GM23338 (cell line): Measurements from ENCODE around the gene ZNF841. TPM values are rescaled to one million over a fixed set of nuclear protein-coding genes. Genes with fewer than 3 reads are reported as not detected.

Source experiments
- ATAC-seq: fragments of 200-7000 bp; cut with Tn5 transposase; 3 replicates; pipeline ENCODE4 v1.9.1; 2020
- DNase-seq: peaks from one replicate; pipeline ENCODE4 v3.0.0-alpha.2; 2015; ENCODE audit warnings: low spot score
- H2AFZ ChIP-seq: fragments of 200-600 bp; sonication (generic); 2 replicates; pipeline ENCODE4 v1.8.0; 2016; ENCODE audit warnings: antibody characterized with exemption, mild to moderate bottlenecking, moderate library complexity
- H3F3A ChIP-seq: fragments of 200-600 bp; sonication (generic); replicated peaks from 2 replicates; pipeline ENCODE4 v1.8.0; 2017; ENCODE audit warnings: antibody characterized with exemption, mixed run types, low read depth
- H3K27ac ChIP-seq: fragments of 200-600 bp; sonication (generic); 2 replicates; pipeline ENCODE4 v1.6.1; 2016; ENCODE audit warnings: low read depth
- H3K27me3 ChIP-seq: fragments of 200-600 bp; sonication (generic); 2 replicates; pipeline ENCODE4 v1.8.0; 2016; ENCODE audit warnings: mild to moderate bottlenecking, mixed run types, moderate library complexity; ENCODE audit not compliant: insufficient read depth
- H3K36me3 ChIP-seq: fragments of 200-600 bp; sonication (generic); 2 replicates; pipeline ENCODE4 v1.8.0; 2016; ENCODE audit warnings: mild to moderate bottlenecking; ENCODE audit not compliant: insufficient read depth
- H3K4me1 ChIP-seq: fragments of 200-600 bp; sonication (generic); 2 replicates; pipeline ENCODE4 v1.8.0; 2016; ENCODE audit warnings: mild to moderate bottlenecking, moderate library complexity; ENCODE audit not compliant: insufficient read depth
- H3K4me2 ChIP-seq: fragments of 200-600 bp; sonication (generic); 2 replicates; pipeline ENCODE4 v1.7.1; 2017; ENCODE audit warnings: mixed run types
- H3K4me3 ChIP-seq: fragments of 200-600 bp; sonication (generic); 2 replicates; pipeline ENCODE4 v1.6.1; 2016; ENCODE audit warnings: mixed run types
- H3K79me2 ChIP-seq: fragments of 200-600 bp; sonication (generic); replicated peaks from 2 replicates; pipeline ENCODE4 v1.8.0; 2017; ENCODE audit warnings: mild to moderate bottlenecking; ENCODE audit not compliant: insufficient read depth
- H3K9me2 ChIP-seq: fragments of 200-600 bp; sonication (generic); 2 replicates; pipeline ENCODE4 v1.8.0; 2017; ENCODE audit not compliant: insufficient read depth
- H4K20me1 ChIP-seq: fragments of 200-600 bp; sonication (generic); replicated peaks from 2 replicates; pipeline ENCODE4 v1.8.0; 2017; ENCODE audit warnings: mild to moderate bottlenecking; ENCODE audit not compliant: insufficient read depth
- H3K27ac Mint-ChIP-seq: 2 replicates; pipeline ENCODE4 v1.8.0; 2020; ENCODE audit warnings: inconsistent platforms, mild to moderate bottlenecking, moderate library complexity, mixed read lengths
- H3K27me3 Mint-ChIP-seq: 3 replicates; pipeline ENCODE4 v1.8.0; 2022; ENCODE audit warnings: low read depth, mild to moderate bottlenecking, moderate library complexity, mixed read lengths, inconsistent platforms; ENCODE audit not compliant: insufficient read depth, poor library complexity
- H3K36me3 Mint-ChIP-seq: 3 replicates; pipeline ENCODE4 v1.8.0; 2021; ENCODE audit warnings: low read depth, mild to moderate bottlenecking, inconsistent platforms, moderate library complexity, mixed read lengths
- H3K4me1 Mint-ChIP-seq: 3 replicates; pipeline ENCODE4 v1.8.0; 2020; ENCODE audit warnings: mild to moderate bottlenecking, inconsistent platforms, mixed read lengths
- H3K4me3 Mint-ChIP-seq: 3 replicates; pipeline ENCODE4 v1.8.0; 2021; ENCODE audit warnings: moderate library complexity, mild to moderate bottlenecking, inconsistent platforms, mixed read lengths
- H3K9me3 Mint-ChIP-seq: 3 replicates; pipeline ENCODE4 v1.8.0; 2020; ENCODE audit warnings: moderate library complexity, mild to moderate bottlenecking, inconsistent platforms, mixed read lengths
- CREB1 ChIP-seq: fragments of 250-450 bp; sonication (Bioruptor Pico); IDR thresholded peaks from 2 replicates; pipeline ENCODE4 v1.5.0; 2020; ENCODE audit warnings: low read depth, mild to moderate bottlenecking, moderate library complexity
- CTCF ChIP-seq, 2 experiments: fragments of 200-600 bp in 1 of 2; sonication (generic) in 1 of 2; conservative IDR thresholded peaks; 2 replicates each; pipeline versions ENCODE4 v1.5.1 to v1.6.1; 2016 to 2017; ENCODE audit warnings: antibody characterized with exemption in 2 of 2, low read depth in 2 of 2, mild to moderate bottlenecking in 2 of 2, moderate library complexity in 1 of 2
- ETS1 ChIP-seq: IDR thresholded peaks from 2 replicates; pipeline ENCODE4 v1.6.1; 2016; ENCODE audit warnings: antibody characterized with exemption
- EZH2 ChIP-seq: fragments of 200-600 bp; sonication (generic); IDR thresholded peaks from one replicate; pipeline ENCODE4 v1.8.0; 2017; ENCODE audit warnings: antibody characterized with exemption, mild to moderate bottlenecking, low read depth; ENCODE audit not compliant: unreplicated experiment
- EZH2phosphoT487 ChIP-seq: fragments of 200-600 bp; sonication (generic); IDR thresholded peaks from one replicate; pipeline ENCODE4 v1.8.1; 2018; ENCODE audit warnings: antibody characterized with exemption; ENCODE audit not compliant: unreplicated experiment
- JUNB ChIP-seq: IDR thresholded peaks from one replicate; pipeline ENCODE4 v1.6.1; 2016; ENCODE audit warnings: antibody characterized with exemption; ENCODE audit not compliant: unreplicated experiment
- POLR2AphosphoS5 ChIP-seq: IDR thresholded peaks from 2 replicates; pipeline ENCODE4 v1.6.1; 2016; ENCODE audit warnings: antibody characterized with exemption, low read depth
- REST ChIP-seq: IDR thresholded peaks from one replicate; pipeline ENCODE4 v1.6.1; 2018; ENCODE audit warnings: antibody characterized with exemption; ENCODE audit not compliant: unreplicated experiment
- STAT1 ChIP-seq: IDR thresholded peaks from one replicate; pipeline ENCODE4 v1.6.1; 2016; ENCODE audit warnings: antibody characterized with exemption; ENCODE audit not compliant: unreplicated experiment
- ZNF114 ChIP-seq: fragments of 250-450 bp; sonication (Bioruptor Pico); IDR thresholded peaks from 2 replicates; pipeline ENCODE4 v1.5.0; 2020; ENCODE audit warnings: mild to moderate bottlenecking, moderate library complexity
- ZNF331 ChIP-seq: fragments of 250-450 bp; sonication (Bioruptor Pico); IDR thresholded peaks from 2 replicates; pipeline ENCODE4 v1.5.0; 2020; ENCODE audit warnings: low read depth, mild to moderate bottlenecking, moderate library complexity
- polyA plus RNA-seq: library from polyadenylated mRNA; unstranded; fragments of >200 nt; fragmentation: Nextera tagmentation; extraction: Ambion mirVana; gene quantifications from 2 replicates; pipeline ENCODE4 v1.2.1, GENCODE V29; 2016
- total RNA-seq: library from RNA; depleted of rRNA; stranded (reverse); fragments of >200 nt; shearing (Covaris generic); gene quantifications from 2 replicates; pipeline ENCODE4 v1.2.3, GENCODE V29; 2014

Gene ZNF841
- total and polyA plus RNA-seq, 2 experiments from 2014 or later, result 5.3 to 12.8 TPM

- Histone ChIP-seq H3K4me2 (peak overlapping the region; percentile 100), H3K79me2 (peaks cover 57% of the 10 kb centered on the region), H3K27me3 (peaks cover 4% of the 10 kb centered on the region; the same call in 1 of the 2 replicates), H3F3A (0 out of 2 replicates have a peak, but pooled peaks cover 3% of the 10 kb centered on the region), H4K20me1 (peaks cover 20% of the 10 kb centered on the region), H3K36me3 (peaks cover 4% of the 10 kb centered on the region; the same call in 1 of the 2 replicates), H3K27ac (no peak overlapping the region), H3K9me2 (no peaks in the 10 kb centered on the region), H2AFZ (peak overlapping the region; percentile 99), H3K4me3 (peak overlapping the region; percentile 94), H3K4me1 (no peaks in the 10 kb centered on the region)
- TF ChIP-seq CREB1 (CRISPR knock-in tag) (no peak), EZH2phosphoT487 (no peak), STAT1 (no peak), CTCF (conservative IDR thresholded peaks at IDR 0.05; ENCODE audit: low read depth in 2 of 2) (no peak), ZNF331 (no peak)
- ATAC-seq (peak; percentile 45), DNase-seq (no peak)
- Mint-ChIP-seq H3K9me3 (peaks cover 43% of the 10 kb centered on the region), H3K36me3 (peaks cover 48% of the 10 kb centered on the region), H3K4me3 (peak overlapping the region; percentile 91), H3K27ac (no peak overlapping the region), H3K27me3 (peaks cover 10% of the 10 kb centered on the region), H3K4me1 (peaks cover 8% of the 10 kb centered on the region; the same call in 2 of the 3 replicates)
Measured at GRCh38 chr19:52094526-52095130, 937 bp downstream of the ZNF841 start.

GRCh38 chr19:52086481-52086880 lies 9.1 kb downstream of the ZNF841 start:
- no peaks in the 10 kb centered on the region for H3K4me1 ChIP-seq
- H3K27ac Mint-ChIP-seq, result no peak overlapping the region
- H3K4me3 Mint-ChIP-seq, result no peak overlapping the region
- no peak for TF ChIP-seq REST
- no peak for TF ChIP-seq CREB1 (CRISPR knock-in tag)
- TF ChIP-seq EZH2phosphoT487, result no peak
- no peak for TF ChIP-seq POLR2AphosphoS5
- TF ChIP-seq CTCF (conservative IDR thresholded peaks at IDR 0.05; ENCODE audit: low read depth in 2 of 2), result no peak
- TF ChIP-seq STAT1, result no peak
- no peak for TF ChIP-seq ETS1
- TF ChIP-seq ZNF114 (CRISPR knock-in tag), result no peak
- no peak for TF ChIP-seq JUNB
- no peak for TF ChIP-seq EZH2

More at GRCh38 chr19:52086481-52086880, 9.1 kb downstream of the ZNF841 start:
- H3K27ac ChIP-seq, result no peak overlapping the region
- H3K27me3 ChIP-seq, result no peaks in the 10 kb centered on the region
- H3K4me3 ChIP-seq, result no peak overlapping the region
- no peaks in the 10 kb centered on the region for H3F3A ChIP-seq
- H3K9me2 ChIP-seq, result no peaks in the 10 kb centered on the region
- Mint-ChIP-seq H3K27me3 (peaks cover 2% of the 10 kb centered on the region), H3K36me3 (peaks cover 86% of the 10 kb centered on the region), H3K9me3 (peaks cover 19% of the 10 kb centered on the region), H3K4me1 (no peaks in the 10 kb centered on the region)
- peaks cover 31% of the 10 kb centered on the region for H3K36me3 ChIP-seq
- H4K20me1 ChIP-seq, result no peaks in the 10 kb centered on the region; the same call in 1 of the 2 replicates
- DNase-seq (no peak), ATAC-seq (no peak)
- peaks cover 35% of the 10 kb centered on the region; the same call in 1 of the 2 replicates for H3K79me2 ChIP-seq
- H2AFZ ChIP-seq, result no peak overlapping the region
- no peak overlapping the region for H3K4me2 ChIP-seq
